ENCODE results near the gene ACSM2B.

- no peak for TF ChIP-seq CTCF (IDR thresholded peaks at IDR 0.05)
- no peak for TF ChIP-seq POLR2A (IDR thresholded peaks at IDR 0.05)
Observed at GRCh38 chr16:20566864-20567263, 9.3 kb downstream of the ACSM2B start.
